OCI-LY7 (cell line): ENCODE results near the gene ITPA.

ENCODE experiments used
- CTCF ChIP-seq: fragments of 200-600 bp; sonication (generic); conservative IDR thresholded peaks from 2 replicates; pipeline ENCODE4 v1.5.1; 2014; ENCODE audit warnings: mild to moderate bottlenecking, antibody characterized with exemption, low read length, moderate library complexity, mixed read lengths
- EZH2phosphoT487 ChIP-seq: fragments of 200-600 bp; sonication (generic); IDR thresholded peaks from 2 replicates; pipeline ENCODE4 v1.6.1; 2018; ENCODE audit warnings: low read depth, borderline replicate concordance, mild to moderate bottlenecking, mixed run types, antibody characterized with exemption, low read length, moderate library complexity, mixed read lengths

- TF ChIP-seq CTCF: no peak
- no peak for TF ChIP-seq EZH2phosphoT487
Observed at GRCh38 chr20:3238616-3239025, 29.3 kb downstream of the ITPA start.
